ENCODE data around the gene RS1. TPM values are rescaled to one million over a fixed set of nuclear protein-coding genes. Genes with fewer than 3 reads are reported as not detected.

Gene RS1
- total and polyA plus RNA-seq, 10 of the 15 experiments (the other 5 are each of a cell fraction or from before 2014, with no cell fraction given), result 0.04 to 0.26 TPM; not detected in 8

GRCh38 chrX:18619288-18619687 lies 52.6 kb downstream of the RS1 start (continued):
- TF ChIP-seq, protein P1, sequence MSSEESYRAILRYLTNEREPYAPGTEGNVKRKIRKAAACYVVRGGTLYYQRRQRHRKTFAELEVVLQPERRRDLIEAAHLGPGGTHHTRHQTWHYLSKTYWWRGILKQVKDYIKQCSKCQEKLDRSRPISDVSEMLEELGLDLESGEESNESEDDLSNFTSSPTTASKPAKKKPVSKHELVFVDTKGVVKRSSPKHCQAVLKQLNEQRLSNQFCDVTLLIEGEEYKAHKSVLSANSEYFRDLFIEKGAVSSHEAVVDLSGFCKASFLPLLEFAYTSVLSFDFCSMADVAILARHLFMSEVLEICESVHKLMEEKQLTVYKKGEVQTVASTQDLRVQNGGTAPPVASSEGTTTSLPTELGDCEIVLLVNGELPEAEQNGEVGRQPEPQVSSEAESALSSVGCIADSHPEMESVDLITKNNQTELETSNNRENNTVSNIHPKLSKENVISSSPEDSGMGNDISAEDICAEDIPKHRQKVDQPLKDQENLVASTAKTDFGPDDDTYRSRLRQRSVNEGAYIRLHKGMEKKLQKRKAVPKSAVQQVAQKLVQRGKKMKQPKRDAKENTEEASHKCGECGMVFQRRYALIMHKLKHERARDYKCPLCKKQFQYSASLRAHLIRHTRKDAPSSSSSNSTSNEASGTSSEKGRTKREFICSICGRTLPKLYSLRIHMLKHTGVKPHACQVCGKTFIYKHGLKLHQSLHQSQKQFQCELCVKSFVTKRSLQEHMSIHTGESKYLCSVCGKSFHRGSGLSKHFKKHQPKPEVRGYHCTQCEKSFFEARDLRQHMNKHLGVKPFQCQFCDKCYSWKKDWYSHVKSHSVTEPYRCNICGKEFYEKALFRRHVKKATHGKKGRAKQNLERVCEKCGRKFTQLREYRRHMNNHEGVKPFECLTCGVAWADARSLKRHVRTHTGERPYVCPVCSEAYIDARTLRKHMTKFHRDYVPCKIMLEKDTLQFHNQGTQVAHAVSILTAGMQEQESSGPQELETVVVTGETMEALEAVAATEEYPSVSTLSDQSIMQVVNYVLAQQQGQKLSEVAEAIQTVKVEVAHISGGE (CRISPR knock-in tag; IDR thresholded peaks at IDR 0.05), result no peak
- TF ChIP-seq ASH2L (IDR thresholded peaks at IDR 0.05; ENCODE audit: borderline replicate concordance, low read depth) (no peak), POU2F2 (IDR thresholded peaks at IDR 0.05; ENCODE audit: borderline replicate concordance, low read depth, low read length) (no peak)

- no peak overlapping the region for H2AFZ ChIP-seq (ENCODE audit: control insufficient read depth, low read depth, low read length)
- no peaks in the 10 kb centered on the region for H3K79me2 ChIP-seq (ENCODE audit: control insufficient read depth, insufficient read depth, low read length)
- ATAC-seq (no peak), FAIRE-seq (no peak), DNase-seq (ENCODE audit: low read depth, low spot score) (no peak)
- WGBS (ENCODE audit: insufficient coverage, insufficient replicate concordance, low lambda C conversion rate, missing lambda C conversion rate), result 64% methylated on average over 5 of the region's 5 CpGs
- intact Hi-C loops (cut with micrococcal nuclease; ENCODE audit: unreplicated experiment) (no loop called here), in situ Hi-C loops (cut with MboI) (no loop called here)
- ChIA-PET CTCF (interaction anchor here (1.0 kb wide), 1 partner anchor 287 kb away, joined by 3 read pairs; no protein-coding TSS in a partner anchor), RAD21 (ENCODE audit: unreplicated experiment) (no interaction called here), SMC1A (ENCODE audit: uncharacterized antibody, unreplicated experiment) (interaction anchor here (1.1 kb wide), 1 partner anchor 13 kb away, joined by 3 read pairs; no protein-coding TSS in a partner anchor), POLR2A (no interaction called here)
- H3K4me1 ChIP-seq (ENCODE audit: control insufficient read depth, insufficient read depth, low read length), result no peaks in the 10 kb centered on the region
- no peaks in the 10 kb centered on the region for H3K36me3 ChIP-seq (ENCODE audit: control insufficient read depth in 2 of 2, insufficient read depth in 2 of 2, low read length in 1 of 2)
- H4K20me1 ChIP-seq (ENCODE audit: control insufficient read depth, insufficient read depth), result no peaks in the 10 kb centered on the region
- H3K9me3 ChIP-seq (replicated peaks; ENCODE audit: control insufficient read depth, insufficient read depth, low read length), result no peaks in the 10 kb centered on the region
- BruUV-seq (replicated peaks), result no TSS peak
- H3K9ac ChIP-seq (ENCODE audit: control insufficient read depth, insufficient read depth, low read length), result no peak overlapping the region
- H3K27ac ChIP-seq (ENCODE audit: control insufficient read depth, insufficient read depth), result no peak overlapping the region
- H3K27me3 ChIP-seq (replicated peaks in 1 of 2; ENCODE audit: control insufficient read depth in 2 of 2, insufficient read depth in 2 of 2, low read length in 1 of 2), result no peaks in the 10 kb centered on the region
- no peak overlapping the region for H3K4me3 ChIP-seq
- no peak overlapping the region for H3K4me2 ChIP-seq (ENCODE audit: control insufficient read depth, insufficient read depth)
- TF ChIP-seq YBX1 (IDR thresholded peaks at IDR 0.05) (no peak), YY1 (IDR thresholded peaks at IDR 0.05; ENCODE audit: low read depth, low read length) (no peak)
- TF ChIP-seq, protein P2, sequence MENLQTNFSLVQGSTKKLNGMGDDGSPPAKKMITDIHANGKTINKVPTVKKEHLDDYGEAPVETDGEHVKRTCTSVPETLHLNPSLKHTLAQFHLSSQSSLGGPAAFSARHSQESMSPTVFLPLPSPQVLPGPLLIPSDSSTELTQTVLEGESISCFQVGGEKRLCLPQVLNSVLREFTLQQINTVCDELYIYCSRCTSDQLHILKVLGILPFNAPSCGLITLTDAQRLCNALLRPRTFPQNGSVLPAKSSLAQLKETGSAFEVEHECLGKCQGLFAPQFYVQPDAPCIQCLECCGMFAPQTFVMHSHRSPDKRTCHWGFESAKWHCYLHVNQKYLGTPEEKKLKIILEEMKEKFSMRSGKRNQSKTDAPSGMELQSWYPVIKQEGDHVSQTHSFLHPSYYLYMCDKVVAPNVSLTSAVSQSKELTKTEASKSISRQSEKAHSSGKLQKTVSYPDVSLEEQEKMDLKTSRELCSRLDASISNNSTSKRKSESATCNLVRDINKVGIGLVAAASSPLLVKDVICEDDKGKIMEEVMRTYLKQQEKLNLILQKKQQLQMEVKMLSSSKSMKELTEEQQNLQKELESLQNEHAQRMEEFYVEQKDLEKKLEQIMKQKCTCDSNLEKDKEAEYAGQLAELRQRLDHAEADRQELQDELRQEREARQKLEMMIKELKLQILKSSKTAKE (IDR thresholded peaks at IDR 0.05; ENCODE audit: low read depth, poor library complexity, severe bottlenecking), result no peak
These were observed 54.5 kb downstream of the RS1 start for GRCh38 chrX:18617407-18617750.

Data from GM12878 (cell line).